Peyer's patch (tissue), 4 donors: Measurements from ENCODE around the gene FKBP11.

ENCODE experiments used
- CTCF ChIP-seq, 6 experiments: fragments of 450-650 bp in 4 of 6; fragments of 200-600 bp in 2 of 6; sonication (generic) in 1 of 6; IDR thresholded peaks; one replicate each; pipeline ENCODE4 v1.5.1; 2017 to 2019; ENCODE audit warnings: antibody characterized with exemption in 6 of 6, mild to moderate bottlenecking in 3 of 6, moderate library complexity in 1 of 6
- POLR2A ChIP-seq, 2 donors: fragments of 450-650 bp; IDR thresholded peaks; one replicate each; pipeline ENCODE4 v1.5.1; 2017; ENCODE audit warnings: antibody characterized with exemption in 2 of 2, mild to moderate bottlenecking in 2 of 2, moderate library complexity in 2 of 2

DNA sequence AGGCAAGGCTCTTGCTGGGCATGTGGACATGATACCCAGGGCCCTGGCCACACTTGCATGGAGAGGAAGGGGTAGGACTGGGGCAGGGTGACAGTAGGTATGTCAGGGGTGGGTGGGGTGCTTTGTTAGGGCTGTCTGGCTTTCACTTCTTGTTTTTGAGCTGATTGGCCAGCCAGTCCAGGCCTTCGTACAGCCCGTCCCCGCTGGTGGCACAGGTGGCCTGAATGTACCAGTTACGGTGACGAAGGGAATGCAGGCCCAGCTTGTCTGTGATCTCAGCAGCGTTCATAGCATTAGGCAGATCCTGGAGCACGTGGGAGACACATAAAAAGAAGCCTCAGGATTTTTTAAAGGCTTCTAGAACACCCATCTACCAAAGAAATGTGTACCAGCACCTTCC lies 13.5 kb upstream of the FKBP11 start:
- TF ChIP-seq POLR2A (IDR thresholded peaks at IDR 0.05) (no peak), CTCF (IDR thresholded peaks at IDR 0.05) (no peak)
